KG1 (cell line): Measurements from ENCODE around the gene F5.

Source experiments
- DNase-seq: peaks from one replicate; lab custom pipeline; 2025; lab: John Stamatoyannopoulos, UW

The F5 gene

GRCh38 chr1:169588112-169588511 is 1.8 kb upstream of the F5 start:
- DNase-seq = no peak

- no peak for DNase-seq
Observed at GRCh38 chr1:169586067-169586394, 250 bp downstream of the F5 start.

GRCh38 chr1:169585181-169585580 is 1.1 kb downstream of the F5 start:
- no peak for DNase-seq

- DNase-seq = no peak
Observed at GRCh38 chr1:169584483-169585144, 1.7 kb downstream of the F5 start.

GRCh38 chr1:169577981-169578738 is 8.1 kb downstream of the F5 start:
- DNase-seq = no peak

GRCh38 chr1:169576935-169577331 is 9.3 kb downstream of the F5 start:
- no peak for DNase-seq

- DNase-seq = no peak
Observed at GRCh38 chr1:169576241-169576934, 9.9 kb downstream of the F5 start.

- DNase-seq = no peak
Observed at GRCh38 chr1:169574336-169574735, 11.9 kb downstream of the F5 start.

- no peak for DNase-seq
Observed at GRCh38 chr1:169572187-169572586, 14.1 kb downstream of the F5 start.

GRCh38 chr1:169571450-169571849 is 14.8 kb downstream of the F5 start:
- no peak for DNase-seq

GRCh38 chr1:169570172-169570574 is 16.1 kb downstream of the F5 start:
- DNase-seq = no peak

- no peak for DNase-seq
Observed at GRCh38 chr1:169568497-169568896, 17.8 kb downstream of the F5 start.

GRCh38 chr1:169565335-169566271 is 20.7 kb downstream of the F5 start:
- no peak for DNase-seq

- DNase-seq = no peak
Observed at GRCh38 chr1:169563650-169564049, 22.6 kb downstream of the F5 start.

- no peak for DNase-seq
Observed at GRCh38 chr1:169563019-169563615, 23.2 kb downstream of the F5 start.

- DNase-seq = no peak
Observed at GRCh38 chr1:169561692-169562091, 24.6 kb downstream of the F5 start.

GRCh38 chr1:169557131-169557530 is 29.1 kb downstream of the F5 start:
- DNase-seq = no peak

- DNase-seq = no peak
Observed at GRCh38 chr1:169550294-169550693, 36.0 kb downstream of the F5 start.

- DNase-seq = no peak
Observed at GRCh38 chr1:169548282-169548681, 38.0 kb downstream of the F5 start.

GRCh38 chr1:169546087-169546995 is 39.9 kb downstream of the F5 start:
- DNase-seq = peak; percentile 32

- DNase-seq = no peak
Observed at GRCh38 chr1:169545472-169545871, 40.8 kb downstream of the F5 start.
